Measurements from ENCODE around the gene ADCY9. TPM values are rescaled to one million over a fixed set of nuclear protein-coding genes. Genes with fewer than 3 reads are reported as not detected.
A peak's percentile ranks its signal among the peaks of the same experiment; 100 is the strongest.

Gene ADCY9
- total RNA-seq, 4 donors from 2014 or later = 13.1 to 25.1 (median 18.5) TPM

- WGBS, 2 donors = 81 to 86% methylated on average over 20 of the region's 20 CpGs
- no peak for DNase-seq (ENCODE audit: low spot score in 2 of 2)
- intact Hi-C loops (cut with DNase I; ENCODE audit: low total_unique reads) = no loop called here
Observed at GRCh38 chr16:4101421-4102219, 14.6 kb downstream of the ADCY9 start.

GRCh38 chr16:4098501-4098900 is 17.7 kb downstream of the ADCY9 start:
- 77 to 89% methylated on average over 4 of the region's 4 CpGs for WGBS, 2 donors
- no peak for DNase-seq (ENCODE audit: low spot score in 2 of 2)
- intact Hi-C loops (cut with DNase I; ENCODE audit: low total_unique reads) = no loop called here
- TF ChIP-seq CTCF (IDR thresholded peaks at IDR 0.05) (no peak), POLR2A (IDR thresholded peaks at IDR 0.05) (no peak)
- H3K4me3 ChIP-seq (ENCODE audit: low read depth, poor library complexity, severe bottlenecking) = no peak overlapping the region

More at GRCh38 chr16:4101421-4102219, 14.6 kb downstream of the ADCY9 start:
- TF ChIP-seq POLR2A (IDR thresholded peaks at IDR 0.05) (no peak), CTCF (IDR thresholded peaks at IDR 0.05) (no peak)
- H3K4me3 ChIP-seq (ENCODE audit: low read depth, poor library complexity, severe bottlenecking) = no peak overlapping the region

- DNase-seq (ENCODE audit: low spot score in 2 of 2) = no peak
- no peak overlapping the region for H3K4me3 ChIP-seq (ENCODE audit: low read depth, poor library complexity, severe bottlenecking)
- TF ChIP-seq CTCF (IDR thresholded peaks at IDR 0.05) = no peak
- no peak for TF ChIP-seq POLR2A (IDR thresholded peaks at IDR 0.05)
- WGBS, 2 donors = 57 to 65% methylated on average over 4 of the region's 4 CpGs
- intact Hi-C loops (cut with DNase I; ENCODE audit: low total_unique reads) = no loop called here
Observed at GRCh38 chr16:4097826-4098240, 18.4 kb downstream of the ADCY9 start.

- TF ChIP-seq CTCF (IDR thresholded peaks at IDR 0.05) (no peak), POLR2A (IDR thresholded peaks at IDR 0.05) (no peak)
- H3K4me3 ChIP-seq (ENCODE audit: low read depth, poor library complexity, severe bottlenecking) = no peak overlapping the region
- WGBS, 2 donors = 49 to 57% methylated on average over 5 of the region's 5 CpGs
- intact Hi-C loops (cut with DNase I; ENCODE audit: low total_unique reads) = no loop called here
- no peak for DNase-seq (ENCODE audit: low spot score in 2 of 2)
Observed at GRCh38 chr16:4096509-4096908, 19.7 kb downstream of the ADCY9 start.

GRCh38 chr16:4094127-4094773 is 22.0 kb downstream of the ADCY9 start:
- intact Hi-C loops (cut with DNase I; ENCODE audit: low total_unique reads) = no loop called here
- peak in 1 of 2 donors; percentile 65 for DNase-seq (ENCODE audit: low spot score in 2 of 2)
- TF ChIP-seq POLR2A (IDR thresholded peaks at IDR 0.05) (no peak), CTCF (IDR thresholded peaks at IDR 0.05) (no peak)
- no peak overlapping the region for H3K4me3 ChIP-seq (ENCODE audit: low read depth, poor library complexity, severe bottlenecking)
- WGBS, 2 donors = 82 to 85% methylated on average over 14 of the region's 14 CpGs

Measured in lower leg skin (tissue), 4 donors.